Activated CD8-positive, alpha-beta memory T cell treated with anti-CD3 and anti-CD28 coated beads for 48 hours (primary cell): ENCODE data around the gene BMPER.

ENCODE experiments used
- DNase-seq, 3 experiments: peaks; one replicate each; pipeline ENCODE4 v3.0.0-alpha.2; 2020; ENCODE audit warnings: low read depth in 2 of 3, low spot score in 2 of 3

BMPER gene

DNA sequence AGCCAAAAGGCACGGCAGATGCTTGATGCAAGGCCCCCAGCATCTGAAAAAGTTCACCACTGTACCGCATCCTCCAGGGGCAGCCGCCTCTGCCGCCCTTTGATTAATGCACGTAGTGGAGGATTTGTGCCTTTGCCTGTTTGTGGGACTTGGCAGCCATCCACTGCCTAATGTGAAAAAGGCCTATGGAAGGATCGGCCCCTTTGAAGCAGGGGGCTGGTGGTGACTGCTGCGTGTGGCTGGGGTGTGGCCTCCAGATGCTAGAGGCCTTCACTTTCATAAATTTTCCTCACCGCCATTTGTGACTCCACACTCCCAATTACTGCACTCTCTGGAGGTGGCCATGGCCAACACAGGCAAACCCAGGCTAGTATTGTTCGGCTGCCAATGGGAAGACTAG, 226.0 kb downstream of the BMPER start:
- no peak for DNase-seq

DNA sequence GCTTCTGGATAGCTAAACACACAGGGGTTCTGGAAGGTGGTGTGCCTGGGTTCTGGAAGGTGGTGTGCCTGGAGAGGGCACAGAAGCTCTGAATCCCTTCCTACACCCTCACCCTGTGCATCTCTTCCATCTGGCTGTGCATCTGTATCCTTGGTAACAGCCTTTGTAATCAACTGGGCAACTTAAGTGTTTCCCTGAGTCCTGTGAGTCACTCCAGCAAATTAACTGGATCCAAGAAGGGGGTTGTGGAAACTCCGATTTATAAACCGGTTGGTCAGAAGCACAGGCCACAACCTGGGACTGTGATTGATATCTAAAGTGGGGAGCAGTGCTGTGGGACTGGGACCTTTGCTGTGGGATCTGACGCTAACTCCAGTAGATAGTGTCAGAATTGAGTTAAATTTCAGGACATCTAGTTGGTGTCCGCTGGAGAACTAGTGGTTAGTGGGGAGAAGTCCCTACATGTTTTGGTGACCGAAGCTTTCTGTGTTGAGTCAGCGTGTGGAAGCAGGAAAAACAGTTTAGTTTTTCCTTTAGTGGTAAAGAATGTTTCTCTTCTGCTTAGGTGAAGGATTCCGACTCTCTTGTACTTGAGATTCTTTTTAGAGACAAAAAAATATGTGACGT, 228.1 kb downstream of the BMPER start:
- DNase-seq: no peak

GRCh38 chr7:34133983-34134782, 228.8 kb downstream of the BMPER start:
- DNase-seq: no peak

GRCh38 chr7:34135924-34136323, 230.6 kb downstream of the BMPER start:
- DNase-seq: no peak

DNA sequence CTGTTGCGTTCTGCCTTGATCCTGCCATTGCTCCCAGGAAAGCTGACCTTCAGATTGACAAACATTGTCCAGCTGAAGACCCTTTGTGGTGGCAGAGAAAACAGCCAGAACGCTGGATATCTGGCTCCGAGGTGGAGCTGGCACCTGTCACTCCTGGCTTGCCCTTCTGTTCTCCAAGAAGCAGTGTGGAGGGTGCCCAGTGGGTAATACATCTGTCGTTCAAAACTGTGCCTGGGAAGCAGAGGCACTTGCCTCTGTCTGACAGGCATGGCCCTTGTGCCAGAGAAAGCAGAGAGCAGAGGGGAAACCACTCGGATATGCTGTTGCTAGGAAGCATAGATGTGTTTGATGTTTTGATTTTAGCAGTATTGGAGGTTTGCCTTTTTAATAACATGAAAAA, 231.4 kb downstream of the BMPER start:
- DNase-seq: no peak

- DNase-seq: no peak
Observed at GRCh38 chr7:34137176-34137575, 231.8 kb downstream of the BMPER start.

- DNase-seq: no peak
Observed at GRCh38 chr7:34138483-34138882, 233.1 kb downstream of the BMPER start.

GRCh38 chr7:34139086-34139485, 233.7 kb downstream of the BMPER start:
- no peak for DNase-seq

GRCh38 chr7:34140066-34140465, 234.7 kb downstream of the BMPER start:
- no peak for DNase-seq

GRCh38 chr7:34143402-34143801, 238.1 kb downstream of the BMPER start:
- DNase-seq: no peak

GRCh38 chr7:34145603-34146002, 240.3 kb downstream of the BMPER start:
- DNase-seq: no peak

GRCh38 chr7:34153656-34154270, 248.4 kb downstream of the BMPER start:
- no peak for DNase-seq

DNA sequence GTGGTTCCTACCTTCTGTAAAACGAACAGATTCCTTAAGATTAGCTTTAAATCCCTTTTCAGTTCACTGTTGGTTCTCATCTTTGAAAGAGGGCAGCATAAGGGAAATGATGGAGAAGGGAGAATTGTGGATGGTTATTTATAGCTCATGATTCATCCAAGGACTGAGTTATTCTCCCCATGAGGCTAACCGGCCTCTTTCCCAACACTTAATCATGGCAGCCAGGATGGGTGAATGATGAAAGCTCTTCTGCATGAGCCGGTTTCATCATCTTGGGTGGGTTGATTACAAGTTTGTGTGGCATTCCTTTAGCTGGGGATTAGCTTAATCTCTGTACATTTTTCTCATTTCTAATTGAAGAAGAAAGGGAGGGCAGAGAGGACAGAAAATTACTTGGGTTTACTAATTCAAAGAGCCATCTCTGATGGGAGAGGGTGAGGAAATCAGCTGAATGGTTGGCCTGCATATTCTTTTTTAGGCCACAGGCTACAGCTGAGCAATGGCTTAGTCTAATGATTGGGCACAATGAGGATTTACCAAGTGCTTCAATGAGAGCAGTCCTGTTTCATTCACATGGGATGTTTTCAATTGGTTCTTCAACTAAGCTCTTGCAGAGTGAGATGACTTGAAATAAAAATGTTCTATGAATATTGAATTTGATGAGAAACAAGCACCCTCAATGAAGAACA, 250.0 kb downstream of the BMPER start:
- DNase-seq: no peak

DNA sequence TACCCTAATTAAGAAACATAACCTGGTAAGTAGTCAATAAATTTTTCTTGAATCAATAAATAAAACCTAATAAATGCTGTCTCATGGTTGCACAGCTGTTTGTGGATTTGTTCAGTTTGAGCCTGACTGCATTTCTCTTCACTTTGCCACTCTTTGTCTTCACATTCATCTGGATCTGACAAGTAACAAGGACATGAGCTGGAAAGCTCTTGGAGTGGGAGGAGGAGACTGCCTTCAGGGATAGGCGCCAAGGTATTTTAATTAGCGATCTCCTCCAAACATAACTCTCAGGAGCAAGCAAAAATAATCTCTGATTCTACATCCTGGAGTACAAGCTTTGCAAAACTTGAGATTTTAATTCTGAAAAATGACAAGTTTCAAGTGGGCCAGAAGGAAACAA, 251.0 kb downstream of the BMPER start:
- no peak for DNase-seq

DNA sequence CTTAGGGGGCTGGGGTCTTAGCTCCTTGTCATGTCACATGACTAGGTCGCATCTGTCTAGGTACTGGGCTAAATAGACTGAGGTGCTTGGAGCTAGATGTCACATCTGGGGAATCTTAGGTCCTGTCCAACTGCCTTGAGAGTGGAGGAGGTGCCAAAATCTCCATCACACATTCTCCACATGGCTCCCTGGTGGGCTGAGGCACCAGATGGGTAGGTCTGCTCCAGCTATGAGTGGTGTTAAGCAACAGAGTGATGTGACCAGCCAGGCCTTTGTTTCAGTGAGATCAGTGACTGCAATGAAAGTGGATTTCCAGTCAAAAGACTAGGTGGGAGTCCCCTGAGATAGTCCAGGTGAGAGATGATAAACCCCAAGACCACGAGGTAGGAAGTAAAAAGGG, 251.8 kb downstream of the BMPER start:
- DNase-seq: no peak

DNA sequence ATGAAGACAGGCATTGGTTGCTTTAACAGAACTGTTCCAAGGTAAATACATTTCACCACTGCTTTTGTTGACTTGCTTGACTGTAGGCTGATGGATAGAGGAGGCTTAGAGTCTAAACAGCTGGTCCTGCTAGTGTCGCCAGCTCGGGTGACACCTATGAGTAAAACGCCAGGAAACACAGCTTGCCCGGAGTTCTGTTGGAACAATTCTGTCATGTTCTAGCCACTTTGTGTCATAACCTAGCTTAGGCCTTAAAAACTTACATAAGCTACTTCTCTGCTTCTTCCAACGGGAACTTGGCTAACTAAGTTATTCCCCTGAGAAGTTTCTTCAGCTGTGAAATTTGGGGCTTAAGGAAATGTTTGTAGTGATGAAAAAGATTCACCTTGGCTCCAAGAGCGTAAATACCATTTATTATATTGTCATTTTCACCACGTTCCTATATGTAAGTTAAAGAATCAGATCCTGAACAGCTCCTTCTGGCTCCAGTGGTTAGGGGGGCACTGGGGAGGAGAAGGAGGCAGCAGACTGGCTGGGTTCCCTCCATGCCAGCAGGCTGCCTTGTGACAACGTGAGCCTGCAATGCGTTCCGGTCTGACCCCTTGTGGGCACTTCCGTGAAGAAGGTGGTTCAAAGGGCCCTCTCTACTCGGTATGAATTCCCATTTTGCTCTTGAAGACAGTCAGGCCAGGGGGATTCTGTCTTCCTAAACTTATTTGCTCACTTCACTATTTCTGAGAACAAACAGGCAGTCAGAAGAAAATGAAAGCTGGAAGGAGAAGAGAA, 253.2 kb downstream of the BMPER start:
- DNase-seq: no peak

DNA sequence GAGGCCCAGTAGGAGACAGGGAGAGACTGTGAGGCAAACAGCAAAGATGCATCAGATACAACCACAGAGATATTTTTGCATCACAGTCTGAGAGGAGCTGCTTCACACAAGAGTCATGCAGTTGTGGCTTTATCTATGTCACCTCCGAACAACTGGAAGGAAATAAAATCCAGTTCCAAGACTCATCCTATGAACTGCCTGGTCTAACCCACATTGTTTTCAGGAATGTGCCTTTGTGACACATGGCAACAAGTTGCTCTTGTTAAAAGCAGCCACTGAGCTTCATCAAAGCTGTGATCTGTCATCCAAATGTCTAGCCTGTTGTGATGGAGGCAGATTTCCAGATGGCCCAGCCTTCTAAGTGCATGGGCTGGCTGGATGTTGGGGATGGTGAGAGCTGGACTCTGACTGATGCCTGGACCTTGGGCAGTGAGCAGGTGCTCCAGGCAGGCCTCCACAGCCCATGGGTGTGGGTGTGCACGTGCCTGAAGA, 255.0 kb downstream of the BMPER start:
- DNase-seq: no peak

GRCh38 chr7:34162027-34162565, 256.8 kb downstream of the BMPER start:
- DNase-seq: no peak

DNA sequence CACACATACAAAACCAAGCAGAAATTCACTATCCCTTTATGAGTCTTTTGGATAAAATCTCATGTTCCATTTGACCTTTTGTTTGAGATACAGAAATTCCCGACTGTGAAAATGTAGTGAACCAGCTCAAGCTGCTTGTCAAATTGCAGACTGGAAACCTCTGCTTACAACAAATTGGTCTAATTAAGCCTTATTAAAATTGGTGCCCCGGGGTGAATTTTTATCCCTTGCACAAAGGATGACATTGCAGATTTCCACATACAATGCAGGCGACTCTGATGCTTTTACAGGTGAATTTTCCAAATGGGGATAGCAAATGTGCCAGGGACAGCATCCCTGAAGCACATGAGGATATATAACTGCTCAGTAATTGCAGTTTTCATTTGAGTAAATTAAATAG, 257.3 kb downstream of the BMPER start:
- DNase-seq: no peak

- DNase-seq: no peak
Observed at GRCh38 chr7:34163956-34164355, 258.6 kb downstream of the BMPER start.

DNA sequence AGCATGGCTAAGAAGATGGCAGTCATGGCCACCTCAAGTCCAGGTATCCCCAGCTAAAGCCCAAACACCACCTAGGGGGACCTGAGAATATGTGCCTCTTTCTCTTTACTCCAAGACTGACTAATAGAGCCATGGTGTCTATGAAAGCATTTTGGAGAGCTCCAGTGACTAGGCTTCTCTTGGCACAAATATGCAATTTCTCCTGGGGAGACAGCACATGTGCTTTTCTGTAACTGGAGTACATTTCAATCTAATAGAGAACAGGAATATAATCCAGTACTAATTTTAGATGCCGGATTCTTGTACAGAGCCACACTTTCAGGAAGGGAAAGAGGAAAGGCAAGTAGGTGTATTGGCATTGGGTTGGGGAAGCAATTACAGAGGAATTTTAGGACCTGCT, 260.1 kb downstream of the BMPER start:
- DNase-seq: no peak
